ENCODE measurements around the gene LAPTM4A.
"Not testable (repeated sequence)": the region's sequence is repeated elsewhere in the genome, so short reads cannot be mapped to it uniquely, and the experiment has no call there.

The LAPTM4A gene

DNA sequence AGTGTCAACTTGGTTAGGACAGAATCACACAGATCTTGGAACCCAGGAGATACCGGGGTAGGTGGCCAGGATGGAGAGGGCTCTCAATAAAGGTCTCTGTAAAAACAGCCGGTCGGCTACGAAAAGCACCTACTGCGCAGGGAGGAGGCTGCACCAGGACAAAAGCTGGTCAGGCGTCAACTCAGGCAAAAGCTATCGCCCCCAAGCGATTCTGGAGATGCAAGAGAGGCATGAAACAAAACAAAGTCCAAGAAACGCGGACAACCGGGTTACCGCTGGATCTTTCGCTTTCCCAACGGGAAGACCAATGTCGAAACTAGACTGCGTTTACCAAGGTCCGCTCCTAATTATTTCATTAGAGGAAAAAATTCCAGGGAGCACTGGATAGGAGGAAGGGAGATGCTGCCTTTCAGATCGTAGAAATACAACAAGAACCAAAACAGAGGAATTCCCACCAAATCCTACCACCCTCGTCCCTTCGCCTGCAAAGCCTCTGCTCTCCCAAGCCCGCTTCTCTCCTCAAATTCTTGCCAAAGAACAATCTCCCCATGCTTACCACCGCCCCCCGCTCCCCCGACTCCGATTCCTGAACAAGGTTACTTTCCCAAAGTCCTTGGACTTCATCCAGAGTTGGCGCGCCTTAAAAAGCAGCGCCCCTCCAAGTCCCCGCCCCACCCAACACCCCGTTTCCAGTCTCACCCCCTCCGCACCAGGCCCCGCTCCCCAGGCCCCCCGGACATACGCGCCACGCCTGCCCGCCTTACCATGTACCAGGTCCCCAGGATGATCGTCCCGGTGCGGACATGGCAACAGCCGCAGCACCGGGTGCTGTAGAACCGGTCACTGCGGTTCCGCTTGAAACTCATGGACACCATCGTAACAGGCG, 539 bp downstream of the LAPTM4A start:
- peak in 1 of 2 donors; percentile 7 for DNase-seq (ENCODE audit: low read depth in 2 of 2)

DNA sequence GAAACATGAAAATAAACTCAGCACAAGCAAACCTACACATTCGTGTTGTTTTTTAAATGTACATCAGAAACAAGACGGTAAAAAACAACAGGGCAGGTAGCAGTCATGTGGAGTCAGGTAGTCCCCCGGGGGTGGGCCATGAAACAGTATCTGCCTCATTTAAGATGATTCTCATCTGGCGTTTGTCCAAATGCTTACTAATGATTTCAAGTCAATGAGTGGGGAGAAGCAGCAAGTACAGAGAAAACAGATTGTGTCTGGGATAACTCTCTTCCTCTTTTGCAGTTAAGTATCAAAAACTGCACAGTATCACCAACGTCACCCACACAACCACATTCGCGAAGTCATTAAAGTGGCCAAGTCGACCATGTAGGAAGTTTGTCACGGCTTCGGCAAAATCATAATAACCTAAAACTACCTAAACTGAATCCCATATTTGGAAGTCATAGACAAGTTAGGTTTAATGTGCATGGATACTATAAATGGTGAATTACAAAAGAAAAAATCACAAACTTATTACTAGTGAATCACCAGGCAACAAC, 1.3 kb downstream of the LAPTM4A start:
- DNase-seq (ENCODE audit: low read depth in 2 of 2) = no peak

DNA sequence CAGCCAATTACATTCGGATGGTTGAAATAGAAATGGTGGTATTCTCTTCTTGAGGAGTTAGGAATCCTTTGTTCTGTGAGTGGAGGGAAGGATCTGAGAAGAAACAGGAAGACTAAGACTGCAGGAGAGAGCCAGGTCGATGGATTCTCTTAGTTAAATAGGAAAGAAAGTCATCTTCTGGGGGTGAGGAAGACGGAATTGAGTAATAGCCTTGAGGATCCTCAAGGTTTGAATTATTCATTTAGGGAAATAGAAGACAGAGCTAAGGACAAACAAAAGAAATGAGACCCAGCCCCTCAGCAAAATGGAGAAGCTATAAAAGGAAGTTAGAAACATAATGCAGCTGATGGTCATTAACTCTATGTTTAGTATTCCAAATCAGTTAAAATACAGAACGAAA, 1.8 kb downstream of the LAPTM4A start:
- no peak for DNase-seq (ENCODE audit: low read depth in 2 of 2)

DNA sequence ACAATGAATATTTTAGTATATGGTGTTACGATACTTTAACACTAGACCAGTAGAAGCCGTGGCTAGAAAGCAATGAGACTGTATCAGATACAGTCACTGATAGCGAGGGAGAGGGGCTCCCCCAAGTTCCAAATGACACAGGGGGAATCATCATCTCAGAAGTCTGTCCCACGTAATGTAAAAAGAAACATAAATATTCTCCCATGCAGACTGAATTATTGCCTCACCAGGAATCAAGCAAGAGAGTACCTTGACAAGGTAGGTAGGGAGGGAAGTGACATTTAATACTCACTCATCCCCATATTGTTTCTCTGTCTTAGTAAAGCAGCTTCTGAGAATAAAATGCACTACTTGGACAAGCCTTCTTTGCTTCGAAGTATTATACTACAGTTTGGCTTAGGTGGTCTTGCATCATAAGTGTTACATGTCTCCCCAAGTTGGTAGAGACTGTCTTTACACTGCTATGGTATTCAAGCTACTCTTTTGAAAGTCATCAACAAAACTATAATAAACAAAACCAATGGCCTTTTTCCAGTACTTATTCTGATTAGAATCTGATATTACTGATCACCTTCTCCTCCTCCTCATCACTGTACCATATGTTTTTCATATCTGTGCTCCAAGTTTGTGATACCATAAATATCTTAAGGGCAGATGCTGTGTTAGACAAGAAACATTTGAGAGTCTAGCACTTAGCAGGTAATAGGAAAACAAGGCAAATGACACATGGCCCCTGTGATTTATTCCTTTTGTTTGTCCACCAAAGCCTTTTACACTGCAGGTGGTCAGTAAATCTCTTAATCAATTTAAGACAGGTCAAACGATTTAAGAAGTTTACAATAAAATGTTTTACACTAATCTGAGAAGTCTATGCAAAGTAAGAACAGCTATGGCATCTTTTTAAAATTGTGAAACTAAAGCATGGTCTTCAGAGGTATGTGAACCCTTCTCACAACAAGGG, 2.7 kb downstream of the LAPTM4A start:
- DNase-seq (ENCODE audit: low read depth in 2 of 2) = no peak

DNA sequence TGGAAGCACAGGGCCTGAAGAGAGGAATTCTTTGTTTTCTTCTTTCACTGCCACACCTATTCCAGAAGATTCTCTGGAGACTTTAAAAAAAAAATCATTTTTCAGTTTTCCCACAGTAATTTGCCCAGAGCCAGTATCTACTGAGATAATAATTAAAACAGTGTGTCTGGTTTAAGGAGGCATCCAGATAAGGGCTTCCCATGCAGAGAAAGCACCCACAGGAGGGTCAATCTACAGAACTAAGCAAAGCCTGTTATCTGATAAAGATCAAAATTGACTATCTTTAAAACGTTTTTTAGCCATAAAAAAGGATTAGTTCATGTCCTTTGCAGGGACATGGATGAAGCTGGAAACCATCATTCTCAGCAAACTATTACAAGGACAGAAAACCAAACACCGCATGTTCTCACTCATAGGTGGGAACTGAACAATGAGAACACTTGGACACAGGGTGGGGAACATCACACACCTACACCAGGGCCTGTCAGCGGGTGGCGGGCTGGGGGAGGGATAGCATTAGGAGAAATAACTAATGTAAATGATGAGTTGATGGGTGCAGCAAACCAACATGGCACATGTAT, 5.6 kb downstream of the LAPTM4A start:
- not testable (repeated sequence) for DNase-seq (ENCODE audit: low read depth in 2 of 2)

DNA sequence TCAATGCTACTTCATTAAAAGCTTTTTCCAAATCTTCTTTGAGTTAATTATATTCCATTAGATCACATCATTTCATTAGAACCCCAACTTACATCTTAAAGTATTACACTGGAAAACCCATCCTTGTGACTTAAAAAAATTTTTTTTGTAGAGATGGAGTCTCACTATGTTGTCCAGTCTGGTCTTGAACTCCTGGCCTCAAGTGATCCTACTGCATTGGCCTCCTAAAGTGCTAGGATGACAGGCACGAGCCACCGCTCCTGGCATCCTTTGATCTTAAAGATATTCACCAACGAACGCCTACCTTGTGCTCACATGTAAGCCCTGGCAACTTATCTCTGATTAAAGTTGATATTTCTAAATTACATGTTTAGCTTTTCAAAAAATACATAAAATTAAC, 6.7 kb downstream of the LAPTM4A start:
- no peak for DNase-seq (ENCODE audit: low read depth in 2 of 2)

DNA sequence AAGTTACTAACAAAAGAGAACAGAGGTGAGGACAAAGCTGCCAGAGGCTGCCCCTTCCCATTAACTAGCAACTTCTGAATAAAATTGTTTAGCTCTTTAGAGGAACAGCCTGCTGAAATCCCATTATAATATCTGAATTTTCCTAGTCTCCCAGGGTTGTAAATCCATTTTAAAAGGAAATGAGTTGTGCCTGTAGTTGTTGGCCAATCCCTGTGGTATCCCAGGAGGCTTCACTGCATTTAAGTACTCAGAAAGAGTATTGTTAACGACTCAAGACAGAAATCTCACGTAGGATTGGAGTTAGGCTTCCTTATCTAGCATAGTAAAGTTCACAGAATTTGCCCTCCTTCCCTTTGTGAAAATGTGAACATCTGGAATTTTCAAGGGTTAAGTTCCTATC, 8.9 kb downstream of the LAPTM4A start:
- no peak for DNase-seq (ENCODE audit: low read depth in 2 of 2)

DNA sequence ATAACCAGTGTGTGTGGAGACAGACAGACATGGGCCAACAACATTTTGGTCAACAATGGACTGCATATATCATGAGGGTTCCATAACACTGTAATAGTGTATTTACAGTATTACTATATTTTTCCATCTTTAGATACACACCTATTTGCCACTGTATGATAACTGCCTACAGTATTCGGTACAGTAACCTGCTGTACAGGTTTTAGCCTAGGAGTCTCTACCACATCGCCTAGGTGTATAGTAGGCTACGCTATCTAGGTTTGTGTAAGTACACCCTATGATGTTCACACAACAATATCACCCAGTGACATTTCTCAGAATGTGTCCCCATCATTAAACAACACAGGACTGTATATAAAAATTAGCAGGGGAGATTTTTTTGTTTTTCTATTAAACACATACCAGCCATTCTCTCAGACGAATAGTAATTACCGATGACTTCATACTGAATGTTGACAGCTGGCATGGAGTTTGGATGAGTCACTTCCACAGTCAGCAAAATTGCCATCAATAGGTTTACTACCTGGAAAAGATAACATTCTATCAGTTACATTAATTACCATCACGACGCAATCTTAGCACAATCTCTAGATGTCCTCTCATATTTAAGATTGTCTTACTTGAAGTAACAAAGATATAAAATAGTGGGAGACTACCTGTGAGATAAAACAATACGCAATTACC, 10.8 kb downstream of the LAPTM4A start:
- DNase-seq (ENCODE audit: low read depth in 2 of 2) = no peak

DNA sequence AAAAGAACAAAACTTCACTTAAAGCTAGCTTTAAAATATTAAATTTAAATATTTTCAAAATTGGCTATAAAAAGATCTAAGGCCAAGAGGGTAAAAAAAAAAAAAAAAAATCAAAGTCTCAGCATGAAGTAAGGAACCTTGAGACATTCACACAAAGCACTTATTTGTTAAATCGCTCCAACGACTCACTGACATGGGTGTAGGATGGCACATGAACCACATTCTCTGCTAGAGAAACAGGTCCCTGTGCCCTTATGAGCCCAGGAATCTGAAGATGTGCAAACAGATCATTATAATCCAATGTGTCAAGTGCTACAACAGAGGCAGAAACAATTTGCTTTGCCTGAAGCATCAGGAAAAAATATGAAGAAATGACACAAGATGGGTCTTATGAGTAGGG, 13.8 kb downstream of the LAPTM4A start:
- DNase-seq (ENCODE audit: low read depth in 2 of 2) = no peak

DNA sequence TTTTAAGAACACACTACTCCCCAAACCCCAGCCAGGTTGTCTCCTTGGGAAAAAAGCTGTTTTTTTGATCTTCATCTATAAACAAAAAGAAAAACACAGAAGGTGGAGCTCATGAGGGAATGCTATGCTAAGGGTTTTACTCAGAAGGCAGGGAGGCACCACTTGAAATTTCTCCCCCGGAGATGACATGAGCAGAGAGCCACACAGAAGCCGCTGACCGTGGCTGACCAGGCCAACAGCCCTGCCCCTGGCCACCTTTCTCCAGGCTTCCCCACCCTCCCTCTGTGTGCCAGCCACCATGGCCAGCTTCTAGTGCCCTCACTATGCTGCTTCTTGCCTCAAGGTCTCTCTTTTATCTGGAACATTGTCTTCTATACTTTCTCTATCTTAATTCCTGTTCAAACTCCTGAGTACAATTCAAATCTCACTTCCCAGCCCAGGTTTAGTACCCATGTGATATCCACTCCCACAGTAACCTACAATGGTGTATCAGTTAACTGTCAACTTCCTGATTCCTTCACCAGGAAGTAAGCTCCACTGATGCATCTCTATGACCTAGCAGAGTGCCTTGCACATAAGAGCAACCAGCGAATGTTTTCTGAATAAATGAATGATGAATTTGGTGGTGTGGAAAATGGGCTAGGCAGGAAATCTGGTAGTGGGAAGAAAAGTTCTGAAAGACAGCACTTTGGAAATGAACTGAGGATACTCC, 15.3 kb downstream of the LAPTM4A start:
- DNase-seq (ENCODE audit: low read depth in 2 of 2) = no peak

DNA sequence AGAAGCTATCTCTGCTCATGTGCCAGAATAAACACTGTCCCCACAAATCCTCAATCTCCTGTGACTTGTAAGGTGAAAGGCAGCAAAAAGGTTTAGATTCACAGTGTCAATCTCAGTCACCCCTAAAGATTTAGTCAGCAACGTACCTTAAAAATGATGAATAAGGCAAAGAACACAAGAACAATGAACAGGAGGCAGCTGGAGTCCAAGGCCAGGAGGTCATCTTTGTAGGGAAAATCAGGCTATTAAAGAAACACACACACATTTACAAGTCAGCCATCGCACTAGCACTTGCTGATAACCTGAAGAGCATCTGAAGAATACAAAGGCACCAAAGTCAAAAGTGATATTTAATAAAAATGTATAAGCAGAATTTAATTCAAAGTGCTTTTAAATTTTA, 16.6 kb downstream of the LAPTM4A start:
- no peak for DNase-seq (ENCODE audit: low read depth in 2 of 2)

DNA sequence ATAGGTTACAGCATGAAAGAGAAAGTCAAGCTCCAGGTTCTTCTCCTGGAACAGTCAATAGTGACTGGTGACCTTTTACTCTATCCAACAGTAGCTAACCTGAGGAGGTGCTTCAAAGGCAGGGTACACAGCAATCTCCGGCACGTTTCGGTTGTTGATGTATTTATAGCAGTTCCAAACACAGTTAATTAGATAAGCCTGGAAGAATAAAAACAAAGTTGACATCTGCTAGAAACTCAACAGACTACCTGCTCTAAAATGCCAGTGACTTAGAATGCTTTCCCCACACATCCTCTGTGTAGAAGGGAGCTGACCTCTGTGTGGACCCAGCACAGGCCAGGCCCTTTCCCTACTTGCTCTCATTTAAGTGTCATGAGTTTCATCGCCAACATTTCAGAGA, 17.2 kb downstream of the LAPTM4A start:
- DNase-seq (ENCODE audit: low read depth in 2 of 2) = no peak

DNA sequence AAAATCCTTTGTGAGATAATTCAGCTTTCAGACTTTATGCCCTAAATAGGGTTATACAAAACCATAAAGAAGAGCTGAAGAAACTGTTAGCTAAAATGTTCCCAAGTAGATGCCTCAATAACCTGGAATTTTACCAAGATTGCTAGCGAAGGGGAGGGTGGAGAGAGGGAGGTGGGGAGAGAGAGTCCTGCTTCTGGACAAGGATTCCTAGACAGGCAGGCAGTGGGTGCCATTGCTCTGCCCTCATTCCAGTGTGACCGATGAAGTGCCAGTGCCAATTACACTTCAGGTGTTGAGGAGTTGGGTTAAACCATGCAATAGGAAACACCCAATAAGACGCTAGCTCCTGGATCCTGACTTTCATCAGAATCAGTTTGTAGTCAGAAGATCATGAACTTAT, 18.1 kb downstream of the LAPTM4A start:
- no peak for DNase-seq (ENCODE audit: low read depth in 2 of 2)

DNA sequence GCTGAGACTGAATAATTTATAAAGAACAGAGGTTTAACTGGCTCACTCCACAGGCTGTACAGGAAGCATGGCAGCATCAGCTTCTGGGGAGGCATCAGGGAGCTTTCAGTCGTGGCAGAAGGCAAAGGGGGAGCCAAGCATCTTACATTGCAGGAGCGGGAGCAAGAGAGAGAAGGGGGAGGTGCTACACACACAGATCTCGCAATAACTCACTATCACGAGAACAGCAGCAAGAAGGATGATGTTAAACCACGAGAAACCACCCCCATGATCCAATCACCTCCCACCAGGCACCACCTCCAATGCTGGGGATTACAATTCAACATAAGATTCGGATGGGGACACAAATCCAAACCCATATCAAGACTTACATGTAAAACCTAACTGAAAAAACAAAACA, 21.2 kb downstream of the LAPTM4A start:
- no peak for DNase-seq (ENCODE audit: low read depth in 2 of 2)

DNA sequence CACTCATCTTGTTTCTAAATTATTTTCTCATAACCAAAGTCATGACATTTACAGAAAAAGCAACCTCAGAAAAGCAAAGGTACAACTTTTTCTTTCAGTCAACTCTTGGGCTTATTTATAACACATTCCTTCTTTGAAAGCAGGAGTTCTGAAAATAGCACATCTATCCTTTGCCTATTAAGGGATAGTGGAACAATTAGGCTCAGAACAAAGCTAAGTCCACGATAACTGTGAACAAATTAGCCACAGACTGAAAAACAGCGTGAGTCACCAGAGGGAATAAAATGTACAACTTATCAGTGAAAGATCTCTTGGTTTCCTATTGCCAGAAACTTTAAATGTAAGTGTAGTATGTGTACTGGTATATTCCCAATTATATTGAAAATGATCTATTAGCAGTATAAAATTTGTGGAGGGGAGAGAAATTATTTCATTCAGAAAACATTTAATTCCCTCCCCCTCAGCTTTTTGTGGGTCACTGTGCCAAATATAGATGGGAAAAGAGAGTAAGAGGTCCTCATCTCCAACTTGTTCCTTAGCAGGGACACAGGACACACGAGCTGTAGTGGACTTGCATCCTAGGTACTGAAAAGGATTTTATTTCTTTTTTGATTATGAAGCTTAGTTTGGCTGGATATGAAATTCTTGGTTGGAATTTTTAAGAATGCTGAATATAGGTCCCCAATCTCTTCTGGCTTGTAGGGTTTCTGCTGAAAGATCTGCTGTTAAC, 23.6 kb downstream of the LAPTM4A start:
- DNase-seq (ENCODE audit: low read depth in 2 of 2) = no peak

DNA sequence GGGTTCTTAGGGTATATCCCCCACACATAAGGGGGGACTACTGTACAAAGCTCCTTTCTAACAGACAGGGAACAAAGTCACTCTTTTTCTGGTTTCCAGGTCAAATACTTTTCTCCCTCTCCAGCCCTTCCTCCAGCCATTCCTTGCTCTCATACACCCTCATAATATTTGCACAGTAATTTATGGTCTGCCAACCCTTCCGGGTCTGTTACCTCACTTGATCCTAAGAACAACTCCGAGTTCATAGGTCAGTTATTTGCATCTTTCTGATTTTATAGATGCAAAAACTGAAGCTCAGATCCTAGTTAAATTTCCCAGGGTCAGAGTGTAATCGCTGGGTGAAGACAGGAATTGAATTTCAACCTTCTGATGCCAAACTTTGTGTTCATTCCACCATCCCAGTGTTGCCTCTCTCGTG, 24.2 kb downstream of the LAPTM4A start:
- DNase-seq (ENCODE audit: low read depth in 2 of 2) = no peak

DNA sequence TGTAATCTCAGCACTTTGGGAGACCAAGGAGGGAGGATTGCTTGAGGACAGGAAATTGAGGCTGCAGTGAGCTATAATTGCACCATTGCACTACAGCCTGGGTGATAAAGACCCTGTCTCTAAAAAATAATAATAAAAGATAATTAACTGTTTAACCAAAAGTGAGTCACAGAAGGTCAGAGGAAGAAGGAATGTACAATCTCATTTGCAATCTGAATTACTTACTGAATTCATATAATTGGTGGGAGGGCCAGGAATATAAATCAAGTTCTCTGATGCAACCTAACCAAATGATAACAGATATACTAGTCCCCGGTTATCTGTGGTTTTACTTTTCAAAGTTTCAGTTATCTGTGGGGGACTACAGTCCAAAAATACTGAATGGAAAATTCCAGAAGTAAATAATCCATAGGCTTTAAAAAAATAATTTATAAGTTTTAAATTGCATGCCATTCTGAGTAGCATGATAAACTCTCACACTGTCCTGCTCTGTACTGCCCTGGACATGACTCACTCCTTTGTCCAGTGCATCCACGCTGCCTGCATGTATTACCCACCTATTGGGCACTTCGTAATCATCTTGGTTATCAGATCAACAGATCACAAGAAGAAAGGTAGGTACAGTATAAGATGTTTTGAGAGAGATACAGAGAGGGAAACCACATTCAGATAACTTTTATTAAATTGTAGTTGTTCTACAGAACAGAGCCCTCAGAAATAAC, 26.2 kb downstream of the LAPTM4A start:
- no peak for DNase-seq (ENCODE audit: low read depth in 2 of 2)

DNA sequence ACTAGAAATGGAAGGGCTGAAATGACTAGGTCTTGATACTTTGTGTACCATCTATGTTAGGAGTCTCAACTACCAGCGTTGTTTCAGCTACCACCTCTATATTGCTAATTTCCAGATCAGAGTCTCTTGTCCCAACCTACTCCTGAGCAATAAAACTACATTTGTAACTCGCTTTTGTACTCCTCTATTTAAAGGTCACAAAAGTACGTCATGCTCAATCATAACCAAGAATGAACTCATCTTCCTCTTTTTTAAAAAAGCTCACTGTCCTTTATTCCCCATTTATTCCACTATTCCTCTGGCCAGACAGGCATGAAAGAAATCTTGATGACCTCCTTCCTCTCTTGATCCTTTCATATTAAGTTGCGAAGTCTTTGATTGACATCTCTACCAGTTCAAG, 27.7 kb downstream of the LAPTM4A start:
- no peak for DNase-seq (ENCODE audit: low read depth in 2 of 2)

DNA sequence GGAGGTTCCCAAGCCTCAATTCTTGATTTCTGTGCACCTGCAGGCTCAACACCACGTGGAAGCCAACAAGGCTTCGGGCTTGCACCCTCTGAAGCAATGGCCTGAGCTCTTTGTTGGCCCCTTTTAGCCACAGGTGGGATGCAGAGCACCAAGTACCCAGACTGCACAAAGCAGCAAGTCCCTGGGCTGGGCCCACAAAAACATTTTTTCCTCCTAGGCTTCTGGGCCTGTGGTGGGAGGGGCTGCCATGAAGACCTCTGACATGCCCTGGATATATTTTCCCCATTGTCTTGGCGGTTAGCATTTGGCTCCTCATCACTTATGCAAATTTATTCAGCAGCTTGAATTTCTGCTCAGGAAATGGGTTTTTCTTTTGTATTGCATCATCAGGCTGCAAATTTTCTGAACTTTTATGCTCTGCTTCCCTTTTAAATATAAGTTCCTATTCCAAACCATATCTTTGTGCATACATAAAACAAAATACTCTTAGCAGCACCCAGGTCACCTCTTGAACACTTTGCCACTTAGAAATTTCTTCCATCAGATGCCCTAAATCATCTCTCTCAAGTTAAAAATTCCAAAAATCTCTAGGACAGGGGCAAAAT, 29.9 kb downstream of the LAPTM4A start:
- no peak for DNase-seq (ENCODE audit: low read depth in 2 of 2)

Measured in stimulated activated CD4-positive, alpha-beta T cell treated with anti-CD3 and anti-CD28 coated beads, Interleukin-4, amount 100 ng/mL, for 48 hours (primary cell).